ENCODE data around the gene DUS4L. TPM values are rescaled to one million over a fixed set of nuclear protein-coding genes. Genes with fewer than 3 reads are reported as not detected.

Gene DUS4L
- total RNA-seq, 1 donor = 13.9 TPM

GRCh38 chr7:107622429-107622828 is 58.7 kb downstream of the DUS4L start:
- H3K4me3 ChIP-seq (ENCODE audit: low read length) = no peak overlapping the region
- H3K4me1 ChIP-seq (ENCODE audit: insufficient read depth, low read length) = peaks cover 12% of the 10 kb centered on the region
- H3K27me3 ChIP-seq (ENCODE audit: insufficient read depth, low read length) = no peaks in the 10 kb centered on the region
- no peaks in the 10 kb centered on the region for H3K9me3 ChIP-seq (ENCODE audit: low read depth, low read length)

DNA sequence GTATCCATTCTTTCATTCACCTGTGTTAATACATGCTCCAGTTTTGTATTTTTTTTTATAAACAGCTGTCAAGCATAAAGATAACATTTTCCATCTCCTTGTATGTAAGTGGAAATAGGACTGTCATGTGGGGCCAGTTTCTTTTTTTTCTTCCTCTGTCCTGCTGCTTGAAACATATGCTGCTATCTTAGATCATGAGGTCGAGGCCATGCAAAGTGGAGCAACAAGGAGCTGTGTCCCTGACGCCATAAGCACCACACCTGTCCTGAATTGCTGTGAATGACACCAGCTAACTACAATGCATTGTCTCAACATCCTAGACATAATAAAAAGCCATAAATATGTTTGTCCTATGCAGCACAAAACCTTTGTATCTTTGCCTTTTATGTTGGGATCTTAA is 59.1 kb downstream of the DUS4L start:
- no peak overlapping the region for H3K4me3 ChIP-seq (ENCODE audit: low read length)
- peaks cover 12% of the 10 kb centered on the region for H3K4me1 ChIP-seq (ENCODE audit: insufficient read depth, low read length)
- no peaks in the 10 kb centered on the region for H3K9me3 ChIP-seq (ENCODE audit: low read depth, low read length)
- no peaks in the 10 kb centered on the region for H3K27me3 ChIP-seq (ENCODE audit: insufficient read depth, low read length)

DNA sequence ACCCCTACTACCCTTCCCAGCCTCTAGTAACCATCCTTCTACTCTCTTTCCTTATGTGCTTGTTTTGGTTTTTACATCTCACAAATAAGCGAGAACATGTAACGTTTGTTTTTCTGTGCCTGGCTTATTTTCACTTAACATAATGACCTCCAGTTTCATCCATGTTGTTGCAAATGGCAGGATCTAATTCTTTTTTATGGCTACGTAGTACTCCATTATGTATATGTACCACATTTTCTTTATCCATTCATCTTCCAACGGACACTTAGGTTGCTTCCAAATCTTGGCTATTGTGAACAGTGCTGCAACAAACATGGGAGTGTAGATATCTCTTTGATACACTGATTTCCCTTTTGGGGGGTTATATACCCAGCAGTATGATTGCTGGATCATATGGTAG is 63.2 kb downstream of the DUS4L start:
- H3K4me1 ChIP-seq (ENCODE audit: insufficient read depth, low read length) = peaks cover 18% of the 10 kb centered on the region
- H3K4me3 ChIP-seq (ENCODE audit: low read length) = no peak overlapping the region
- H3K9me3 ChIP-seq (ENCODE audit: low read depth, low read length) = no peaks in the 10 kb centered on the region
- no peaks in the 10 kb centered on the region for H3K27me3 ChIP-seq (ENCODE audit: insufficient read depth, low read length)

Other genes starting within 250 kb of the DUS4L start
- gene GPR22, start 93.9 kb upstream of the DUS4L start, total RNA-seq = 0.21 TPM
- gene COG5, start 51 bp upstream of the DUS4L start, total RNA-seq = 78.9 TPM
- gene BCAP29, start 16.3 kb downstream of the DUS4L start, total RNA-seq = 26.7 TPM
- not detected for gene SLC26A4, start 96.9 kb downstream of the DUS4L start, total RNA-seq
- gene CBLL1, start 180.2 kb downstream of the DUS4L start, total RNA-seq = 100 TPM
- gene SLC26A3, start 239.3 kb downstream of the DUS4L start, total RNA-seq = not detected